A673 (cell line): ENCODE measurements around the gene PGLYRP1. TPM values are rescaled to one million over a fixed set of nuclear protein-coding genes. Genes with fewer than 3 reads are reported as not detected.

Experiments used
- BruUV-seq: library from RNA; stranded (reverse); fragments of 400-500 nt; replicated peaks from 2 replicates; lab custom pipeline; 2021; lab: Mats Ljungman, UMichigan
- CTCF ChIA-PET: fragments of 300-600 bp; sonication (Branson Sonifier 250); formaldehyde crosslinking; loops from one replicate; lab custom pipeline; 2022; ENCODE audit warnings: antibody characterized with exemption; lab: Charles Lee
- POLR2A ChIA-PET: fragments of 300-600 bp; sonication (Branson Sonifier 250); formaldehyde crosslinking; loops from one replicate; lab custom pipeline; 2022; ENCODE audit warnings: antibody characterized with exemption; ENCODE audit not compliant: low non-redundant PET; lab: Charles Lee
- DNase-seq: peaks from one replicate; pipeline ENCODE4 v3.0.0-alpha.2; 2015; ENCODE audit warnings: low spot score
- H3K27ac ChIP-seq: fragments of 200-600 bp; sonication (generic); 2 replicates; pipeline ENCODE4 v1.5.1; 2016; ENCODE audit warnings: mixed run types, low read depth, mild to moderate bottlenecking, mixed read lengths, antibody characterized with exemption, low read length; ENCODE audit not compliant: poor library complexity, severe bottlenecking
- H3K27me3 ChIP-seq: fragments of 200-600 bp; sonication (generic); replicated peaks from 2 replicates; pipeline ENCODE4 v1.6.1; 2017; ENCODE audit warnings: mixed run types, low read depth, mild to moderate bottlenecking, mixed read lengths, antibody characterized with exemption, low read length; ENCODE audit not compliant: insufficient read depth, poor library complexity
- H3K36me3 ChIP-seq: fragments of 200-600 bp; sonication (generic); 2 replicates; pipeline ENCODE4 v1.6.1; 2016; ENCODE audit warnings: mixed run types, mild to moderate bottlenecking, mixed read lengths, antibody characterized with exemption, low read length; ENCODE audit not compliant: insufficient read depth, poor library complexity, severe bottlenecking
- H3K4me1 ChIP-seq: fragments of 200-600 bp; sonication (generic); 2 replicates; pipeline ENCODE4 v1.6.1; 2017; ENCODE audit warnings: mixed run types, mild to moderate bottlenecking, mixed read lengths, antibody characterized with exemption, low read length; ENCODE audit not compliant: insufficient read depth, poor library complexity, severe bottlenecking
- H3K4me3 ChIP-seq: fragments of 200-600 bp; sonication (generic); 2 replicates; pipeline ENCODE4 v1.5.1; 2016; ENCODE audit warnings: low read depth, mixed run types, mild to moderate bottlenecking, mixed read lengths, low read length; ENCODE audit not compliant: poor library complexity, severe bottlenecking
- H3K9me3 ChIP-seq: fragments of 200-600 bp; sonication (generic); 2 replicates; pipeline ENCODE4 v1.6.1; 2016; ENCODE audit warnings: mixed run types, low read depth, mild to moderate bottlenecking, mixed read lengths, antibody characterized with exemption, low read length; ENCODE audit not compliant: poor library complexity, severe bottlenecking
- EZH2 ChIP-seq: fragments of 200-600 bp; sonication (generic); IDR thresholded peaks from 2 replicates; pipeline ENCODE4 v1.6.1; 2017; ENCODE audit warnings: borderline replicate concordance, low read depth, mild to moderate bottlenecking, mixed read lengths, antibody characterized with exemption, low read length; ENCODE audit not compliant: poor library complexity, severe bottlenecking
- intact Hi-C: fragments of 100-400 bp; cut with micrococcal nuclease; formaldehyde crosslinking; loops from one replicate; pipeline ENCODE4 v1.10.0; 2022; ENCODE audit not compliant: unreplicated experiment
- total RNA-seq: library from RNA; stranded (reverse); gene quantifications from 2 replicates; pipeline ENCODE4 v1.2.3, GENCODE V29; 2021
- TF ChIP-seq, protein P1 (sequence below): fragments of 300-800, 200-600 bp; sonication (generic); conservative IDR thresholded peaks from 2 replicates; pipeline ENCODE4 v1.5.1; 2017; ENCODE audit warnings: low read depth, mild to moderate bottlenecking, antibody characterized with exemption, low read length, moderate library complexity, mixed read lengths

PGLYRP1 gene
- total RNA-seq, 1 experiment from 2014 or later = not detected

GRCh38 chr19:46043519-46043918 is 20.7 kb upstream of the PGLYRP1 start:
- intact Hi-C loops = no loop called here
- no peak overlapping the region for H3K4me3 ChIP-seq
- POLR2A ChIA-PET = no interaction called here
- DNase-seq = no peak
- no peaks in the 10 kb centered on the region for H3K36me3 ChIP-seq
- H3K9me3 ChIP-seq = no peaks in the 10 kb centered on the region
- H3K4me1 ChIP-seq = peaks cover 3% of the 10 kb centered on the region
- no TSS peak for BruUV-seq
- H3K27me3 ChIP-seq = peaks cover 68% of the 10 kb centered on the region
- TF ChIP-seq, protein P1, sequence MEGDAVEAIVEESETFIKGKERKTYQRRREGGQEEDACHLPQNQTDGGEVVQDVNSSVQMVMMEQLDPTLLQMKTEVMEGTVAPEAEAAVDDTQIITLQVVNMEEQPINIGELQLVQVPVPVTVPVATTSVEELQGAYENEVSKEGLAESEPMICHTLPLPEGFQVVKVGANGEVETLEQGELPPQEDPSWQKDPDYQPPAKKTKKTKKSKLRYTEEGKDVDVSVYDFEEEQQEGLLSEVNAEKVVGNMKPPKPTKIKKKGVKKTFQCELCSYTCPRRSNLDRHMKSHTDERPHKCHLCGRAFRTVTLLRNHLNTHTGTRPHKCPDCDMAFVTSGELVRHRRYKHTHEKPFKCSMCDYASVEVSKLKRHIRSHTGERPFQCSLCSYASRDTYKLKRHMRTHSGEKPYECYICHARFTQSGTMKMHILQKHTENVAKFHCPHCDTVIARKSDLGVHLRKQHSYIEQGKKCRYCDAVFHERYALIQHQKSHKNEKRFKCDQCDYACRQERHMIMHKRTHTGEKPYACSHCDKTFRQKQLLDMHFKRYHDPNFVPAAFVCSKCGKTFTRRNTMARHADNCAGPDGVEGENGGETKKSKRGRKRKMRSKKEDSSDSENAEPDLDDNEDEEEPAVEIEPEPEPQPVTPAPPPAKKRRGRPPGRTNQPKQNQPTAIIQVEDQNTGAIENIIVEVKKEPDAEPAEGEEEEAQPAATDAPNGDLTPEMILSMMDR = no peak
- no peak for TF ChIP-seq EZH2
- no peak overlapping the region for H3K27ac ChIP-seq
- CTCF ChIA-PET = no interaction called here

- no TSS peak for BruUV-seq
- DNase-seq = no peak
- Histone ChIP-seq H3K36me3 (no peaks in the 10 kb centered on the region), H3K4me3 (no peak overlapping the region), H3K27ac (no peak overlapping the region), H3K4me1 (peaks cover 3% of the 10 kb centered on the region), H3K27me3 (peaks cover 56% of the 10 kb centered on the region), H3K9me3 (no peaks in the 10 kb centered on the region)
- POLR2A ChIA-PET = interaction anchor here (0.5 kb wide), 1 partner anchor 13 kb away, joined by 3 read pairs; no protein-coding TSS in a partner anchor
- CTCF ChIA-PET = interaction anchor here (1.3 kb wide), 1 partner anchor 14 kb away, joined by 5 read pairs; no protein-coding TSS in a partner anchor
- intact Hi-C loops = no loop called here
- TF ChIP-seq EZH2 = no peak
- TF ChIP-seq, protein P1 = no peak
Observed at GRCh38 chr19:46042252-46042883, 19.5 kb upstream of the PGLYRP1 start.

DNA sequence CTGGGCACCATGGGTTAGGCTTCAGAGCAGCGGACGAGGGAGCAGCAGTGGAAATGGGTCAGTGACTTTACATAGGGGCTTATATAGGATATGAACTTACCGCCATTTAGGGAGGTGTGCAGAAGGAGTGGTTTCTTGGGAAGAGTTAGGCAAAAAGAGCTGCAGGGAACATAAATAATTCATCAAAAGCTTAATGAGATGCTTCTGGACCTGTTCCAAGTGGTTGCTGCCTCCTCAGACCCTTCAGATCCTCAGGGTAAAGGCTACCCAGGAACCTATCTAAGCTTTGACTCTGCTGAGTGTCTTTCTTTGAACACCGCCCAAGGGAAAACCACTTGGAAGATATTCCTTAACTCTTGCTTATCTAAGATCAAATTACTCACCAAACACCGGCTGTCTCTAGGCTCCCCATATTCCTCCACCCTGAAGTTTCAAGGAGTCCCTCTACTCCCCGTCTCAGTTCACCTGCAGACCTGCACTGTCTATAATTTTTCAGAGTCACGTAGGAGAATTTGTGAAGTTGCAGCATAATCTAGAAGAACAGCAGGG is 18.2 kb upstream of the PGLYRP1 start, which contains the start of gene IGFL4:
IGFL4 (minus strand) TSS at position 51 of the 549 bp plus-strand sequence; CDS start at position 11, 40 bp downstream.
- H3K4me3 ChIP-seq = no peak within 1 kb of the TSS
- TF ChIP-seq EZH2 = no peak
- TF ChIP-seq, protein P1 = no peak
- H3K9me3 ChIP-seq = no peaks in the 10 kb centered on the region
- intact Hi-C loops = no loop called here
- peaks cover 3% of the 10 kb centered on the region for H3K4me1 ChIP-seq
- H3K36me3 ChIP-seq = no peaks in the 10 kb centered on the region
- BruUV-seq = no TSS peak
- CTCF ChIA-PET = interaction anchor here (0.7 kb wide), 1 partner anchor 242 kb away, joined by 3 read pairs; no protein-coding TSS in a partner anchor
- H3K27ac ChIP-seq = no peak within 1 kb of the TSS
- H3K27me3 ChIP-seq = peaks cover 43% of the 10 kb centered on the region
- POLR2A ChIA-PET = no interaction called here
- DNase-seq = peak; percentile 38
